Spinal cord (tissue), 10 donors: Measurements from ENCODE around the gene RSKR. TPM values are rescaled to one million over a fixed set of nuclear protein-coding genes. Genes with fewer than 3 reads are reported as not detected.

Experiments used
- DNase-seq, 6 donors: peaks; one replicate each; pipeline versions ENCODE4 v3.0.0 to v3.0.0-alpha.2; 2013 to 2015; ENCODE audit warnings: low spot score in 6 of 6, low read depth in 4 of 6
- H3K27ac ChIP-seq: one replicate; pipeline ENCODE4 v1.5.1; 2013; ENCODE audit warnings: low read depth, low read length, control low read depth
- H3K27me3 ChIP-seq: one replicate; pipeline ENCODE4 v1.6.1; 2013; ENCODE audit warnings: low read length; ENCODE audit not compliant: control insufficient read depth, insufficient read depth
- H3K36me3 ChIP-seq: one replicate; pipeline ENCODE4 v1.6.1; 2013; ENCODE audit warnings: low read length; ENCODE audit not compliant: control insufficient read depth, insufficient read depth
- H3K4me1 ChIP-seq: one replicate; pipeline ENCODE4 v1.6.1; 2013; ENCODE audit warnings: low read length; ENCODE audit not compliant: control insufficient read depth, insufficient read depth
- H3K4me3 ChIP-seq: one replicate; pipeline ENCODE4 v1.5.1; 2013; ENCODE audit warnings: low read depth, low read length, control low read depth
- H3K9me3 ChIP-seq: one replicate; pipeline ENCODE4 v1.6.1; 2013; ENCODE audit warnings: low read length; ENCODE audit not compliant: control insufficient read depth, insufficient read depth
- WGBS: methylation state at CpG from one replicate; pipeline ENCODE4 v1.1.5; 2013; ENCODE audit warnings: missing lambda C conversion rate; ENCODE audit not compliant: insufficient coverage; 5-methylcytosine and 5-hydroxymethylcytosine counted together
- polyA plus RNA-seq, 2 donors: library from polyadenylated mRNA; unstranded; fragments of 120-200 nt; gene quantifications; one replicate each; pipeline ENCODE4 v1.2.1, GENCODE V29; 2013; ENCODE audit not compliant: insufficient read length in 2 of 2
- total RNA-seq, 2 donors: library from RNA; depleted of rRNA in 1 of 2; stranded (reverse); fragments of 120-200 nt in 1 of 2; fragments of >200 nt in 1 of 2; gene quantifications; one replicate each; pipeline versions ENCODE4 v1.2.3 to v1.2.4, GENCODE V29; 2013 to 2014
- donor health status: healthy.

Gene RSKR
- total and polyA plus RNA-seq, 4 donors = 12.4 to 51.0 (median 17.6) TPM

DNA sequence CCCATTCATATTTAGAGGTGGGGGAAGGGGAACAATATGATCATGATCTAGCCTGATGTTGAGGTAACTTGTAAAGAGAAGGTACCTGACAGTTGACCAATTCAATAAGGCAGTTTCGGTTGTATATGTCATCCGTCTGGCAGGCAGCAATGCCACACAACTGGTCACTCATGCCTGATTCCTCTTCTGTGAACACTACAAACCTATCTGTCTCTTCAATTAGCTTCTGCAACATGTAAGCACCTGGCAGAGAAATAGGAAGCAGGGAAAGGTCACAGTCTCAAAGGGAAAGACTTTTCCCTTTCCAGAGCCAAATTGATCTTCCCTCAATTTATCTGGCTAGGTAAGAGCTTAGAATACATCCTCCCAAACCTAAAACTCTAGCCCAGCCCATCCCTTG, 10.2 kb upstream of the RSKR start:
- DNase-seq = no peak

DNA sequence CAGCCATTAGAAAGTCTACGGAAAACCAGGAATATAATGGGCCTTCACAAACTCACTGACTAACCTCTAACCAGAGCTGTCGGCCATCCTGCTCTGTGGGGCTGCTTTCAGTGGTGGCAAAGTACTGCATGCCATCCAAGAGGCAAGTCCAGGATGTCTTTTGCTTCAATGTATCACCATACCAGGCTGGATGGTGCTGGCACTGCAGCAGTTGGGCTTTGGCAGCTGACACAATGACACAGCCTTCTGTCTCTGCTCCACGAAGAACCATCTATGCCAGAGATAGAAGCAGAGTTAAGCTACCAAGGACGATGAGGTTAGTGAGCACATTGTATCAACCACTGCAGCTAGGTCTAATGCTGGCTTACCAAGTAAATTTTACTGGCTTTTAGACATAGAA, 9.7 kb upstream of the RSKR start:
- no peaks in the 10 kb centered on the region for H3K27me3 ChIP-seq
- no peak overlapping the region for H3K27ac ChIP-seq
- H3K9me3 ChIP-seq = no peaks in the 10 kb centered on the region
- H3K36me3 ChIP-seq = peaks cover 67% of the 10 kb centered on the region
- H3K4me1 ChIP-seq = no peaks in the 10 kb centered on the region
- DNase-seq = no peak
- WGBS = 89% methylated on average over 3 of the region's 4 CpGs
- no peak overlapping the region for H3K4me3 ChIP-seq

More for the DNA sequence above, 10.2 kb upstream of the RSKR start:
- Histone ChIP-seq H3K9me3 (no peaks in the 10 kb centered on the region), H3K36me3 (peaks cover 65% of the 10 kb centered on the region), H3K4me3 (no peak overlapping the region), H3K27ac (no peak overlapping the region), H3K4me1 (no peaks in the 10 kb centered on the region), H3K27me3 (no peaks in the 10 kb centered on the region)
- WGBS = no CpG with 5 or more reads among the region's 2 CpGs

- no peak for DNase-seq
- Histone ChIP-seq H3K27ac (no peak overlapping the region), H3K9me3 (no peaks in the 10 kb centered on the region), H3K4me3 (no peak overlapping the region), H3K4me1 (no peaks in the 10 kb centered on the region), H3K27me3 (no peaks in the 10 kb centered on the region), H3K36me3 (peaks cover 66% of the 10 kb centered on the region)
- 100% methylated on average over 1 of the region's 3 CpGs for WGBS
Measured at GRCh38 chr17:28622186-28622585, 8.2 kb upstream of the RSKR start.

DNA sequence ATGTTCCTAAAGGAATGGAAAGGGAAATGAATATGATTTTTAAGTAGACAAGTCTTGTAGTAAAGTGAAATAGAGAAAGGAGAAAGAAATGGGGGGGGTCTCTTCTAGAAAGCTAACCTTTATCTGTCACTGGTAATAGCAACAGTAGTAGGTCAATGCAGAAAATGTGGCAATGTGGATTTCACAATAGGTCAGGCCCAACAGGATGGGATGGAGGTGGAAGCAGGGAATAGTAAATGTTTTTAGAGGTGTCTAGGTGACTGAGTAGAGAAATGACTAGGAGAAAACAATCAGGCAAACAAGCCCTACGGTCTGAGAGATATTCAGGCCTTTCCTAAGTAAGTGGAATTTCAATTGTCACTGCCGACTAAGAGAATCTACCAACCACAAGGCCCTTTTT, 6.0 kb upstream of the RSKR start:
- Histone ChIP-seq H3K27ac (no peak overlapping the region), H3K27me3 (no peaks in the 10 kb centered on the region), H3K36me3 (peaks cover 76% of the 10 kb centered on the region), H3K9me3 (no peaks in the 10 kb centered on the region), H3K4me1 (no peaks in the 10 kb centered on the region), H3K4me3 (no peak overlapping the region)
- no peak for DNase-seq
- 67% methylated on average over 1 of the region's 2 CpGs for WGBS

DNA sequence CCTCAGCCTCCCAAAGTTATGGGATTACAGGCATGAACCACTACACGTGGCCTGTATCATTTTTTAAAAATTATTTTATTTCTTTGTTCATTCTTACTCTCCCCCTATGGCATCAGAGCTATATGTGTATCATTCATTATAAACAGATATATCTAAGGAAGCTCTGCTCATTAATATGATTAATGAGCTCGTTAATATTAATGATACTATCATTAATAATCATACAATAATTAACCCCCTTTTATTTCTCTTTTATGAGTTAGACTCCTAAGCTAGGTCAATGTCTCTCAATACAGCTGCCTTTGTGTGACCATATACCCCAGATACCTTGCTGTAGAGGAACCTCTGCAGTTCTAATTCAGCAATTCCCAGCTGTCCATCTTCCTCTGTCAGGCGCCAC, 4.5 kb upstream of the RSKR start:
- WGBS = 100% methylated on average over 1 of the region's 3 CpGs
- H3K9me3 ChIP-seq = no peaks in the 10 kb centered on the region
- no peaks in the 10 kb centered on the region for H3K4me1 ChIP-seq
- no peaks in the 10 kb centered on the region for H3K27me3 ChIP-seq
- no peak overlapping the region for H3K27ac ChIP-seq
- H3K36me3 ChIP-seq = peaks cover 82% of the 10 kb centered on the region
- no peak overlapping the region for H3K4me3 ChIP-seq
- no peak for DNase-seq

DNA sequence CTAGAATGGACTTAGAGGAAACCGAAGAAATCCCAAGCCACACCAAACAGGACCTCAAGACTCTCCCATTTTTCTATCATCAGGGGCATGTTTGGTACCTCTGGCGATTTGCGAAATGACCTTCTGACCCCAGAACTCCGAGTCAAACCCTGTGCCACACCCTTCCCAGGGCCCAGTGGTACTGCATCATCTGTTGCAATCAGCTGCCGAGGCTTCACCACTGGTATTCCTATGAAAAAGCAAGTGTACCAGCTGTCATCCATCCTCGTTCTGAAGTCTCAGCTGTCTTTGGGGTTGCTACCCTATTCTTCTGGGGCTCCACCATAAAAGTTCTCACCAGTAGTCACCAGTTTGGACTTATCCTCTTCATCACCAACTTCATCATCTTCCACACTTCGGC, 2.3 kb upstream of the RSKR start:
- Histone ChIP-seq H3K36me3 (peaks cover 84% of the 10 kb centered on the region), H3K4me1 (no peaks in the 10 kb centered on the region), H3K4me3 (no peak overlapping the region), H3K27me3 (no peaks in the 10 kb centered on the region), H3K9me3 (no peaks in the 10 kb centered on the region), H3K27ac (no peak overlapping the region)
- no peak for DNase-seq
- 91% methylated on average over 6 of the region's 7 CpGs for WGBS

- Histone ChIP-seq H3K9me3 (no peaks in the 10 kb centered on the region), H3K4me1 (no peaks in the 10 kb centered on the region), H3K4me3 (no peak overlapping the region), H3K27ac (no peak overlapping the region), H3K27me3 (no peaks in the 10 kb centered on the region), H3K36me3 (peaks cover 77% of the 10 kb centered on the region)
- WGBS = 92% methylated on average over 2 of the region's 4 CpGs
- no peak for DNase-seq
Measured at GRCh38 chr17:28615260-28615940, 1.4 kb upstream of the RSKR start.

- Histone ChIP-seq H3K27me3 (no peaks in the 10 kb centered on the region), H3K4me3 (no peak overlapping the region), H3K9me3 (no peaks in the 10 kb centered on the region), H3K27ac (no peak overlapping the region), H3K4me1 (no peaks in the 10 kb centered on the region), H3K36me3 (peaks cover 62% of the 10 kb centered on the region)
- peak; percentile 5 to 78 (median 38) for DNase-seq
- 81% methylated on average over 4 of the region's 6 CpGs for WGBS
Measured at GRCh38 chr17:28612936-28613872, 781 bp downstream of the RSKR start.

- Histone ChIP-seq H3K27me3 (no peaks in the 10 kb centered on the region), H3K36me3 (peaks cover 56% of the 10 kb centered on the region), H3K4me3 (no peak overlapping the region), H3K4me1 (no peaks in the 10 kb centered on the region), H3K27ac (no peak overlapping the region), H3K9me3 (no peaks in the 10 kb centered on the region)
- WGBS = 66% methylated on average over 2 of the region's 2 CpGs
- DNase-seq = no peak
Measured at GRCh38 chr17:28612531-28612930, 1.5 kb downstream of the RSKR start.
